Hepatocyte (in vitro differentiated cells): ENCODE data around the gene ICAM4. TPM values are rescaled to one million over a fixed set of nuclear protein-coding genes. Genes with fewer than 3 reads are reported as not detected.
"Not testable (repeated sequence)": the region's sequence is repeated elsewhere in the genome, so short reads cannot be mapped to it uniquely, and the experiment has no call there.

Experiments
- DNase-seq: peaks from one replicate; pipeline ENCODE4 v3.0.0-alpha.2; 2016; ENCODE audit warnings: low spot score
- H2AFZ ChIP-seq: fragments of 200-600 bp; sonication (generic); 2 replicates; pipeline ENCODE4 v1.6.0; 2016; ENCODE audit warnings: antibody characterized with exemption, mild to moderate bottlenecking
- H3K27ac ChIP-seq: fragments of 200-600 bp; sonication (generic); 2 replicates; pipeline ENCODE4 v1.5.1; 2016; ENCODE audit warnings: mild to moderate bottlenecking
- H3K27me3 ChIP-seq: fragments of 200-600 bp; sonication (generic); 2 replicates; pipeline ENCODE4 v1.6.1; 2016
- H3K36me3 ChIP-seq: fragments of 200-600 bp; sonication (generic); replicated peaks from 2 replicates; pipeline ENCODE4 v1.5.1; 2016; ENCODE audit warnings: low read depth; ENCODE audit not compliant: insufficient read depth
- H3K4me1 ChIP-seq: fragments of 200-600 bp; sonication (generic); 2 replicates; pipeline ENCODE4 v1.5.1; 2016; ENCODE audit warnings: mild to moderate bottlenecking, moderate library complexity; ENCODE audit not compliant: insufficient read depth
- H3K4me2 ChIP-seq: fragments of 200-600 bp; sonication (generic); 2 replicates; pipeline ENCODE4 v1.6.0; 2016
- H3K4me3 ChIP-seq: fragments of 200-600 bp; sonication (generic); 2 replicates; pipeline ENCODE4 v1.5.1; 2016; ENCODE audit warnings: mild to moderate bottlenecking
- H3K79me2 ChIP-seq: fragments of 200-600 bp; sonication (generic); 2 replicates; pipeline ENCODE4 v1.6.0; 2017; ENCODE audit warnings: mild to moderate bottlenecking
- H3K9me2 ChIP-seq: fragments of 200-600 bp; sonication (generic); replicated peaks from 2 replicates; pipeline ENCODE4 v1.6.0; 2017; ENCODE audit warnings: mild to moderate bottlenecking; ENCODE audit not compliant: insufficient read depth
- H3K9me3 ChIP-seq: fragments of 200-600 bp; sonication (generic); 2 replicates; pipeline ENCODE4 v1.5.1; 2016; ENCODE audit warnings: low read depth, mild to moderate bottlenecking
- H4K20me1 ChIP-seq: fragments of 200-600 bp; sonication (generic); 2 replicates; pipeline ENCODE4 v1.6.0; 2016; ENCODE audit warnings: mild to moderate bottlenecking; ENCODE audit not compliant: insufficient read depth, poor library complexity, severe bottlenecking
- CTCF ChIP-seq: fragments of 200-600 bp; sonication (generic); IDR thresholded peaks from 2 replicates; pipeline ENCODE4 v1.5.1; 2016; ENCODE audit warnings: antibody characterized with exemption, mild to moderate bottlenecking; ENCODE audit not compliant: poor library complexity
- EZH2 ChIP-seq: fragments of 200-600 bp; sonication (generic); IDR thresholded peaks from 2 replicates; pipeline ENCODE4 v1.6.1; 2016; ENCODE audit warnings: antibody characterized with exemption, mild to moderate bottlenecking, borderline replicate concordance
- EZH2phosphoT487 ChIP-seq: fragments of 200-600 bp; sonication (generic); IDR thresholded peaks from one replicate; pipeline ENCODE4 v1.6.1; 2018; ENCODE audit warnings: antibody characterized with exemption, mild to moderate bottlenecking, low read depth, moderate library complexity; ENCODE audit not compliant: unreplicated experiment, severe bottlenecking
- WGBS: methylation state at CpG from one replicate; pipeline ENCODE4 v1.1.6; 2016; ENCODE audit warnings: low lambda C conversion rate; ENCODE audit errors: missing lambda C conversion rate; 5-methylcytosine and 5-hydroxymethylcytosine counted together
- polyA plus RNA-seq: library from polyadenylated mRNA; unstranded; fragments of >200 nt; fragmentation: Nextera tagmentation; extraction: Ambion mirVana; gene quantifications from 2 replicates; pipeline ENCODE4 v1.2.1, GENCODE V29; 2016
- total RNA-seq: library from RNA; depleted of rRNA; stranded (reverse); fragments of >200 nt; gene quantifications from 2 replicates; pipeline ENCODE4 v1.2.3, GENCODE V29; 2014

ICAM4 gene
- 4.5 and 7.9 TPM in 2 replicates for total RNA-seq
- 1.6 and 5.6 TPM in 2 replicates for polyA plus RNA-seq

- H3K27ac ChIP-seq: peak within 1 kb of the TSS; percentile 68
Measured at GRCh38 chr19:10286803-10287737, at the start of gene ICAM4. TSS of gene ICAM4 (plus strand) at chr19:10286955. CDS start at chr19:10287013, 58 bp downstream.

GRCh38 chr19:10237702-10238101 lies 49.1 kb upstream of the ICAM4 start:
- Histone ChIP-seq H3K36me3 (no peaks in the 10 kb centered on the region), H3K27me3 (no peaks in the 10 kb centered on the region), H2AFZ (no peak overlapping the region), H4K20me1 (no peaks in the 10 kb centered on the region), H3K9me2 (no peaks in the 10 kb centered on the region), H3K4me3 (no peak overlapping the region), H3K79me2 (no peaks in the 10 kb centered on the region), H3K4me1 (peaks cover 4% of the 10 kb centered on the region), H3K9me3 (no peaks in the 10 kb centered on the region), H3K27ac (peak overlapping the region; percentile 44), H3K4me2 (no peak overlapping the region)
- DNase-seq: no peak
- TF ChIP-seq EZH2phosphoT487: no peak
- no peak for TF ChIP-seq EZH2
- no peak for TF ChIP-seq CTCF
- 81% methylated on average over 5 of the region's 6 CpGs for WGBS

More at GRCh38 chr19:10286803-10287737, at the start of gene ICAM4:
- H2AFZ ChIP-seq: peak within 1 kb of the TSS; percentile 49
- H3K27me3 ChIP-seq: peaks cover 53% of the 10 kb centered on the region
- H3K9me2 ChIP-seq: no peaks in the 10 kb centered on the region
- H3K79me2 ChIP-seq: no peaks in the 10 kb centered on the region
- H3K4me2 ChIP-seq: peak within 1 kb of the TSS; percentile 79
- no peaks in the 10 kb centered on the region for H4K20me1 ChIP-seq
- WGBS: 8% methylated on average over 49 of the region's 59 CpGs
- peak; percentile 67 for DNase-seq
- H3K36me3 ChIP-seq: no peaks in the 10 kb centered on the region
- TF ChIP-seq EZH2 (peak; percentile 56), CTCF (no peak)
- H3K4me1 ChIP-seq: peaks cover 38% of the 10 kb centered on the region
- H3K4me3 ChIP-seq: no peak within 1 kb of the TSS
- H3K9me3 ChIP-seq: no peaks in the 10 kb centered on the region

GRCh38 chr19:10238172-10238783 lies 48.5 kb upstream of the ICAM4 start:
- Histone ChIP-seq H3K27me3 (no peaks in the 10 kb centered on the region), H3K79me2 (no peaks in the 10 kb centered on the region), H3K9me3 (no peaks in the 10 kb centered on the region), H3K4me3 (no peak overlapping the region), H2AFZ (no peak overlapping the region), H3K4me2 (no peak overlapping the region), H3K4me1 (peaks cover 4% of the 10 kb centered on the region), H3K27ac (peak overlapping the region; percentile 44), H3K9me2 (no peaks in the 10 kb centered on the region), H3K36me3 (no peaks in the 10 kb centered on the region), H4K20me1 (no peaks in the 10 kb centered on the region)
- WGBS: 47% methylated on average over 12 of the region's 12 CpGs
- peak; percentile 78 for DNase-seq
- TF ChIP-seq EZH2 (no peak), EZH2phosphoT487 (no peak), CTCF (no peak)

- not testable (repeated sequence) for H3K79me2 ChIP-seq, DNase-seq, H3K27me3 ChIP-seq, H3K27ac ChIP-seq, H3K4me2 ChIP-seq, H3K4me1 ChIP-seq, H3K4me3 ChIP-seq, H3K9me2 ChIP-seq, H3K36me3 ChIP-seq, H4K20me1 ChIP-seq, H3K9me3 ChIP-seq, H2AFZ ChIP-seq
- WGBS: 93% methylated on average over 11 of the region's 11 CpGs
Measured at GRCh38 chr19:10241826-10242449, 44.8 kb upstream of the ICAM4 start.
